HEK293T (cell line): ENCODE results near the gene TSFM.

Source experiments
- CTCF ChIA-PET: fragments of 350-600 bp; formaldehyde crosslinking; extraction: SDS; loops from one replicate; lab custom pipeline; 2021; ENCODE audit warnings: antibody characterized with exemption, inconsistent platforms; lab: Yijun Ruan, JAX
- POLR2A ChIA-PET: fragments of 350-600 bp; formaldehyde crosslinking; extraction: SDS; loops from one replicate; lab custom pipeline; 2020; ENCODE audit warnings: antibody characterized with exemption, inconsistent platforms; lab: Yijun Ruan, JAX
- DNase-seq: peaks from one replicate; pipeline ENCODE4 v3.0.0; 2012; ENCODE audit warnings: mixed read lengths; ENCODE audit errors: extremely low spot score
- ARNT ChIP-seq: fragments of 450-650 bp; IDR thresholded peaks from 2 replicates; pipeline ENCODE4 v1.6.1; 2017; ENCODE audit warnings: mild to moderate bottlenecking
- BHLHE40 ChIP-seq: fragments of 450-650 bp; IDR thresholded peaks from 2 replicates; pipeline ENCODE4 v1.6.1; 2016; ENCODE audit warnings: mild to moderate bottlenecking, moderate library complexity, borderline replicate concordance
- CTBP1 ChIP-seq: fragments of 450-650 bp; IDR thresholded peaks from 2 replicates; pipeline ENCODE4 v1.6.1; 2016; ENCODE audit warnings: borderline replicate concordance
- ELF4 ChIP-seq: fragments of 450-650 bp; IDR thresholded peaks from 2 replicates; pipeline ENCODE4 v1.6.1; 2017; ENCODE audit warnings: antibody characterized with exemption
- FOXA1 ChIP-seq: fragments of 450-650 bp; IDR thresholded peaks from 2 replicates; pipeline ENCODE4 v1.6.1; 2016; ENCODE audit warnings: mild to moderate bottlenecking
- FOXK2 ChIP-seq: fragments of 450-650 bp; IDR thresholded peaks from 2 replicates; pipeline ENCODE4 v1.6.1; 2016; ENCODE audit warnings: mild to moderate bottlenecking
- FOXM1 ChIP-seq: fragments of 450-650 bp; IDR thresholded peaks from 2 replicates; pipeline ENCODE4 v1.6.1; 2017; ENCODE audit warnings: mild to moderate bottlenecking, borderline replicate concordance
- HDGF ChIP-seq: fragments of 450-650 bp; IDR thresholded peaks from 2 replicates; pipeline ENCODE4 v1.6.1; 2017; ENCODE audit warnings: antibody characterized with exemption, borderline replicate concordance
- L3MBTL2 ChIP-seq: fragments of 450-650 bp; conservative IDR thresholded peaks from 2 replicates; pipeline ENCODE4 v1.6.1; 2016; ENCODE audit warnings: mild to moderate bottlenecking
- LEF1 ChIP-seq: fragments of 450-650 bp; IDR thresholded peaks from 2 replicates; pipeline ENCODE4 v1.6.1; 2017; ENCODE audit warnings: mild to moderate bottlenecking, borderline replicate concordance
- NFRKB ChIP-seq: fragments of 450-650 bp; IDR thresholded peaks from 2 replicates; pipeline ENCODE4 v1.6.1; 2016; ENCODE audit warnings: mild to moderate bottlenecking, moderate library complexity
- SP1 ChIP-seq: fragments of 450-650 bp; IDR thresholded peaks from 2 replicates; pipeline ENCODE4 v1.6.1; 2017
- SUZ12 ChIP-seq: fragments of 450-650 bp; IDR thresholded peaks from 2 replicates; pipeline ENCODE4 v1.6.1; 2016; ENCODE audit warnings: mild to moderate bottlenecking
- TARDBP ChIP-seq: fragments of 450-650 bp; IDR thresholded peaks from 2 replicates; pipeline ENCODE4 v1.6.1; 2016
- ZNF384 ChIP-seq: fragments of 450-650 bp; IDR thresholded peaks from 2 replicates; pipeline ENCODE4 v1.6.1; 2016
- TF ChIP-seq, protein P1 (sequence below): fragments of 450-650 bp; IDR thresholded peaks from 2 replicates; pipeline ENCODE4 v1.6.1; 2016

Gene TSFM

DNA sequence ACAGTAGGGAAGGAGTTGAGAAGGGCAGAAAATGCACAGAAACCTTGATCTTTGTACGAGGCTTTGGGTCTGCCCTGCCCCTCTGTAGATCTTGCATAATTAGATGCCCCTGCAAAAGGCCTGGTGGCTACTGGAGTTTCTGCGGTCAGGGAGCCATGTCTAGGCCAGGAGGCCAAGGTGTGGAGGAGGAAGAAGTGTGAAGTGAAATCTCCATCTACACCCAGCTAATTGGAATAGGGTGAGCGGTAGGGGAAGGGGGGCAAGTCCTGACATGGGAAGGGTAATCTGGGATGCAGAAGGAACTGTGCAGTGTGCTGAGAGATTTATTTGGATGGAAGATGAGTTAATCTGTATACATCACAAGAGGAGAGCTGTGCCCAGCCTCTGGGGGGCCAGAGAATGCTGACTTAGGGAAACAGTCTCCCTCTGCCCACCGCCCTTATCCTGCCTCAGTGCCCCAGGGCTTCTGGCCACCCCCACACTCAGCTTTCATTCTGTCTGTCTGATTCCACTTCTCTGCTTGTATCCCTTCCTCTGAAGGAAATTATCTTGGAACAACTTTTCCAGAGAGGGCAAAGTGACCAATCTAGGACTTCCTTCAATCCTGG, 21.1 kb upstream of the TSFM start:
- no peak for DNase-seq
- ChIA-PET POLR2A (interaction anchor here (3.6 kb wide), 1 partner anchor 11 kb away, joined by 17 read pairs; the partner anchor contains the start of genes EEF1AKMT3 and METTL1), CTCF (no interaction called here)
- TF ChIP-seq SUZ12 = no peak
- no peak for TF ChIP-seq SP1
- no peak for TF ChIP-seq ARNT
- TF ChIP-seq HDGF = no peak
- TF ChIP-seq FOXK2 = no peak
- TF ChIP-seq BHLHE40 = no peak
- TF ChIP-seq ZNF384 = no peak
- TF ChIP-seq, protein P1, sequence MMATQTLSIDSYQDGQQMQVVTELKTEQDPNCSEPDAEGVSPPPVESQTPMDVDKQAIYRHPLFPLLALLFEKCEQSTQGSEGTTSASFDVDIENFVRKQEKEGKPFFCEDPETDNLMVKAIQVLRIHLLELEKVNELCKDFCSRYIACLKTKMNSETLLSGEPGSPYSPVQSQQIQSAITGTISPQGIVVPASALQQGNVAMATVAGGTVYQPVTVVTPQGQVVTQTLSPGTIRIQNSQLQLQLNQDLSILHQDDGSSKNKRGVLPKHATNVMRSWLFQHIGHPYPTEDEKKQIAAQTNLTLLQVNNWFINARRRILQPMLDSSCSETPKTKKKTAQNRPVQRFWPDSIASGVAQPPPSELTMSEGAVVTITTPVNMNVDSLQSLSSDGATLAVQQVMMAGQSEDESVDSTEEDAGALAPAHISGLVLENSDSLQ = no peak
- no peak for TF ChIP-seq TARDBP
- no peak for TF ChIP-seq LEF1
- TF ChIP-seq FOXA1 = no peak
- TF ChIP-seq CTBP1 = no peak
- TF ChIP-seq ELF4 = no peak
- no peak for TF ChIP-seq FOXM1
- no peak for TF ChIP-seq L3MBTL2
- no peak for TF ChIP-seq NFRKB

DNA sequence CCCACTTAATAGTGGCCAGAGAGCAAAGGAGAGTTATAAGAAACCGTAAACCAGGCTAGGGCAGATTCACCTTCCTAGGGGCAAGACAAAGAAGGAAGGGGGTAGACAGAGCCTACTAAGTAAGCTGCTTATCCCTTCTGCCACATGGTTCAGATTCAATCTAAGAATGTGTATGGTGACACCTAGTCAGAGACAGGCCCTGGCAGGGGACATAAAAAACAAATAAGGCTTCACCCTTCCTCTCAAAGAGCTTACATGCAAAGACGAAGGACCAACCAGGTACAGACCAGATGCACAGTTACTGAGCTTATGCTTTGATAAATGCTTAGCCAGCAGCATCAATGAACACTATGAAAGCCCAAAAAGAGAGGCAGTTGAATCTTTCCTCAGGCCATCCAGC, 20.1 kb upstream of the TSFM start:
- ChIA-PET POLR2A (interaction anchor here (1.4 kb wide), 1 partner anchor 10 kb away, joined by 6 read pairs; the partner anchor contains the start of genes EEF1AKMT3 and METTL1), CTCF (no interaction called here)
- DNase-seq = no peak
- TF ChIP-seq, protein P1 = no peak
- TF ChIP-seq ARNT (no peak), HDGF (no peak), SUZ12 (no peak), FOXM1 (no peak), FOXK2 (no peak), L3MBTL2 (no peak), FOXA1 (no peak), ZNF384 (no peak), ELF4 (no peak), CTBP1 (no peak), SP1 (no peak)

- DNase-seq = no peak
- ChIA-PET CTCF (no interaction called here), POLR2A (interaction anchor here (1.4 kb wide), 1 partner anchor 8 kb away, joined by 6 read pairs; the partner anchor contains the start of genes EEF1AKMT3 and METTL1)
- no peak for TF ChIP-seq SUZ12
- TF ChIP-seq, protein P1 = no peak
- TF ChIP-seq CTBP1 = no peak
- no peak for TF ChIP-seq BHLHE40
- no peak for TF ChIP-seq FOXK2
- no peak for TF ChIP-seq HDGF
- TF ChIP-seq NFRKB = no peak
- TF ChIP-seq ZNF384 = no peak
- TF ChIP-seq TARDBP = no peak
- TF ChIP-seq FOXM1 = no peak
- TF ChIP-seq L3MBTL2 = no peak
- no peak for TF ChIP-seq FOXA1
- no peak for TF ChIP-seq SP1
- TF ChIP-seq LEF1 = no peak
- TF ChIP-seq ELF4 = no peak
- no peak for TF ChIP-seq ARNT
Observed at GRCh38 chr12:57763881-57764661, 18.5 kb upstream of the TSFM start.

- TF ChIP-seq SP1 = no peak
- no peak for TF ChIP-seq FOXK2
- TF ChIP-seq ARNT = no peak
- TF ChIP-seq, protein P1 = no peak
- no peak for TF ChIP-seq CTBP1
- TF ChIP-seq ELF4 = no peak
- TF ChIP-seq L3MBTL2 = no peak
- no peak for TF ChIP-seq HDGF
- no peak for TF ChIP-seq FOXM1
- TF ChIP-seq FOXA1 = no peak
- no peak for TF ChIP-seq LEF1
- no peak for TF ChIP-seq TARDBP
- TF ChIP-seq SUZ12 = no peak
- no peak for TF ChIP-seq ZNF384
- TF ChIP-seq NFRKB = no peak
- no peak for TF ChIP-seq BHLHE40
- POLR2A ChIA-PET = no interaction called here
- CTCF ChIA-PET = no interaction called here
- DNase-seq = no peak
Observed at GRCh38 chr12:57764662-57765002, 18.0 kb upstream of the TSFM start.
